Subcutaneous adipose tissue (tissue), 4 donors: ENCODE data around the gene GJB4. TPM values are rescaled to one million over a fixed set of nuclear protein-coding genes. Genes with fewer than 3 reads are reported as not detected.

ENCODE experiments used
- total RNA-seq, 4 donors: library from RNA; depleted of rRNA; stranded (reverse); fragments of >200 nt; gene quantifications; one replicate each; pipeline ENCODE4 v1.1.0, GENCODE V29; 2016
- TF ChIP-seq, protein P1 (sequence below): fragments of 450-650 bp; IDR thresholded peaks from one replicate; pipeline ENCODE4 v1.5.1; 2016; ENCODE audit warnings: low read depth, mild to moderate bottlenecking, control low read depth, antibody characterized with exemption, moderate library complexity

Gene GJB4
- total RNA-seq, 4 donors from 2014 or later: not detected

DNA sequence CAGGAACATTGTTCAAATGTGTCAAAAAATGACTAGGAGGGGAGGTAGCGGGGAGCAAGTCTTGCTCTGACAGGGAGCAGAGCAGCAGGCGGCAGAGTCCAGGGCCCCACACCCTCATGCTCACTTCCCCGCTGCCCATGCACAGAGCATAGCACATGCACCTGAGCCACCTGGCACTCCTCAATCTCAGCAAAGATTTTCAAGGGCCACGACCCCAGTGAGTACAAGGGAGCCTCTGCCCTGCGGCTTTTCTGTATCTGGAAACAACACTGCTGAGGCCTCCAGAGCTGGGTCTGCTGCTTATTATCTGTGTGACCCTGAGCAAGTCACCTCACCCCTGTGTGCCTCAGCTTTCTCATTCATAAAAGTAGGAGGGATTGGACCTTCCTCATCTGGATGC, 20.4 kb downstream of the GJB4 start:
- TF ChIP-seq, protein P1, sequence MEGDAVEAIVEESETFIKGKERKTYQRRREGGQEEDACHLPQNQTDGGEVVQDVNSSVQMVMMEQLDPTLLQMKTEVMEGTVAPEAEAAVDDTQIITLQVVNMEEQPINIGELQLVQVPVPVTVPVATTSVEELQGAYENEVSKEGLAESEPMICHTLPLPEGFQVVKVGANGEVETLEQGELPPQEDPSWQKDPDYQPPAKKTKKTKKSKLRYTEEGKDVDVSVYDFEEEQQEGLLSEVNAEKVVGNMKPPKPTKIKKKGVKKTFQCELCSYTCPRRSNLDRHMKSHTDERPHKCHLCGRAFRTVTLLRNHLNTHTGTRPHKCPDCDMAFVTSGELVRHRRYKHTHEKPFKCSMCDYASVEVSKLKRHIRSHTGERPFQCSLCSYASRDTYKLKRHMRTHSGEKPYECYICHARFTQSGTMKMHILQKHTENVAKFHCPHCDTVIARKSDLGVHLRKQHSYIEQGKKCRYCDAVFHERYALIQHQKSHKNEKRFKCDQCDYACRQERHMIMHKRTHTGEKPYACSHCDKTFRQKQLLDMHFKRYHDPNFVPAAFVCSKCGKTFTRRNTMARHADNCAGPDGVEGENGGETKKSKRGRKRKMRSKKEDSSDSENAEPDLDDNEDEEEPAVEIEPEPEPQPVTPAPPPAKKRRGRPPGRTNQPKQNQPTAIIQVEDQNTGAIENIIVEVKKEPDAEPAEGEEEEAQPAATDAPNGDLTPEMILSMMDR: no peak

DNA sequence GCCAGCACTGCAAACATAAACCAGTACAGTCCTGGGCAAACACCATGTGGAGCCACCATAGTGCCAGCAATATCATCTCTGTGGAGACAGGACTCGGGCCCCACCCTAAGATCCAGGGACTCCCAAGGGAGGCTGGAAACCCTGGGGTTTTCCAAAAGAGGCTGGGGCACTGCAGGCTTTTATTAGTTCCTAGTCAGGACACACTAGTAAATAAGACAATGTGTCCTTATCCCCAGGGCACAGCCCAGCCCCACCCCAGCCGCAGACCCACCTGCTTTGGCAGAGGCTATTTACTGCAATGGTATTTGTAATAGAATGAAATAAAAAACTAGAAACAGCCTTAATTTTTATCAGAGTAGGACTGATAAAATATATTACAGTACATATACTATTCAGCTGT, 21.0 kb downstream of the GJB4 start:
- TF ChIP-seq, protein P1: no peak

DNA sequence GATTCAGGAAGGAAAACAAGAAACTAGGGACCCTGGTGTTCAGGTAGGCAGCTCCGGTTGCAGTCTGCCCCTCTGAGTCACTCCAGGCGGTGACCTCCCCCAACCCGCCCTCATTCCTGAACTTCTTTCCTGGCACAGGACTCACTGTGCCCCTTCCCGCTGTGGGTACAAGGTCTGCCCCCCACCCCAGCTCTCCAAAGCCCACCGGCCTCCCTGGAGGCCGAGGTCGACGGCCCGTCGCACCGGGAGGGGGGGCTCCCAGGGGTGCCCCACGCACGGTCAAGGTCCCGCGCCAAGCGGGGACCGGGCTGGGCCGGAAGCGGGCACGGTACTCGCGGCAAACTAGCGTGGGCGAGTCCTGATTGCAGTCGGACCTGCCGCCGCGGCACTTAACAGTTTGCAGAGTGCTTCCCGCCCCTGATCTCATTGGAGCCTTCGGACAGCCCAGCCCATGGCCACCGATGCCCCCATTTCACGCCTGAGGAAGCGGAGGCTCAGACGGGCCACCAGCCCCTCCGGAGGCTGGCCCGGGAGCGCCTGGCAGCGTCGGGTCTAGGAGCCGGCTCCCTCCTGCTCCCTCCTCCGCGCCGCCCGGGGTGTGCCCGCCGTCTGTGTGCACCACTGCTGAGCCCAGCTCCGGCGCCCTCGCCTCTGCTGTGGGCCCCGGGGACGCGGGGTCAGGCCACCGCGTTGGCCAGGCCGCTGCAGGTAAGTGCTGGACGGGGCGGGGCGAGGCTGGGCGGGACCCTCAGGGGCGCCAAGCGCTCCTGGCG, 21.7 kb downstream of the GJB4 start, which contains the start of gene GJB3:
GJB3 (plus strand) TSS at position 144 of the 773 bp plus-strand sequence. CDS start 3,549 bp downstream, outside the sequence.
- TF ChIP-seq, protein P1: no peak

DNA sequence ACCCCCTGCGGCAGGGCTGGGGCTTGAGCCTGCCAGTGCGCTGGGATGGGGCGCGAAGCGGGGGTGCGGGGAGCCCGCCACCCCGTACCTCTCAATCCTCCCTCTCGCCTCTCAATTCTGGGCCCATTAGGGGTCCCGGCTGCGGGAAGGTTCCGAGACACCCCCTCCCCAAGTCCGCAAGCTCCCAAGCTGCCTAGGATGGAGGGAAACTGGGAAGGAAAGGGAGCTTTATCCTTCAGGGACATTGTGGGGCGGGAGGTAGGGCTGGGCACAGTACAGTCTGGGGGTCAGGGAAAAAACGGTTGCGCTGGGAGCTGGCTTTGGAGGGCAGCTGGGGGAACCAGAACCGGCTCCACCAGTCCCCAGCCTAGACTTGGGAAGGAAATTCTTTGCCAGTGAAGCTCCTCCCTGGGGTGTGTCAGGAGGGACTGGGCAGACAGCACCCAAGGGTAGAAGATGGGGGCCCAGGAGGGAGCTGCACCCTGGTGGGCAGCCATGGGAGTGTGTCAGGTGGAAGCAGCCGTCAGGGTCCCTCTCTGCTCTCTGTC, 22.4 kb downstream of the GJB4 start:
- TF ChIP-seq, protein P1: no peak

DNA sequence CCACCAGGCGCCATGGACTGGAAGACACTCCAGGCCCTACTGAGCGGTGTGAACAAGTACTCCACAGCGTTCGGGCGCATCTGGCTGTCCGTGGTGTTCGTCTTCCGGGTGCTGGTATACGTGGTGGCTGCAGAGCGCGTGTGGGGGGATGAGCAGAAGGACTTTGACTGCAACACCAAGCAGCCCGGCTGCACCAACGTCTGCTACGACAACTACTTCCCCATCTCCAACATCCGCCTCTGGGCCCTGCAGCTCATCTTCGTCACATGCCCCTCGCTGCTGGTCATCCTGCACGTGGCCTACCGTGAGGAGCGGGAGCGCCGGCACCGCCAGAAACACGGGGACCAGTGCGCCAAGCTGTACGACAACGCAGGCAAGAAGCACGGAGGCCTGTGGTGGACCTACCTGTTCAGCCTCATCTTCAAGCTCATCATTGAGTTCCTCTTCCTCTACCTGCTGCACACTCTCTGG, 25.2 kb downstream of the GJB4 start:
- TF ChIP-seq, protein P1: no peak

DNA sequence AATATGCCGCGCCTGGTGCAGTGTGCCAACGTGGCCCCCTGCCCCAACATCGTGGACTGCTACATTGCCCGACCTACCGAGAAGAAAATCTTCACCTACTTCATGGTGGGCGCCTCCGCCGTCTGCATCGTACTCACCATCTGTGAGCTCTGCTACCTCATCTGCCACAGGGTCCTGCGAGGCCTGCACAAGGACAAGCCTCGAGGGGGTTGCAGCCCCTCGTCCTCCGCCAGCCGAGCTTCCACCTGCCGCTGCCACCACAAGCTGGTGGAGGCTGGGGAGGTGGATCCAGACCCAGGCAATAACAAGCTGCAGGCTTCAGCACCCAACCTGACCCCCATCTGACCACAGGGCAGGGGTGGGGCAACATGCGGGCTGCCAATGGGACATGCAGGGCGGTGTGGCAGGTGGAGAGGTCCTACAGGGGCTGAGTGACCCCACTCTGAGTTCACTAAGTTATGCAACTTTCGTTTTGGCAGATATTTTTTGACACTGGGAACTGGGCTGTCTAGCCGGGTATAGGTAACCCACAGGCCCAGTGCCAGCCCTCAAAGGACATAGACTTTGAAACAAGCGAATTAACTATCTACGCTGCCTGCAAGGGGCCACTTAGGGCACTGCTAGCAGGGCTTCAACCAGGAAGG, 25.8 kb downstream of the GJB4 start:
- TF ChIP-seq, protein P1: no peak

DNA sequence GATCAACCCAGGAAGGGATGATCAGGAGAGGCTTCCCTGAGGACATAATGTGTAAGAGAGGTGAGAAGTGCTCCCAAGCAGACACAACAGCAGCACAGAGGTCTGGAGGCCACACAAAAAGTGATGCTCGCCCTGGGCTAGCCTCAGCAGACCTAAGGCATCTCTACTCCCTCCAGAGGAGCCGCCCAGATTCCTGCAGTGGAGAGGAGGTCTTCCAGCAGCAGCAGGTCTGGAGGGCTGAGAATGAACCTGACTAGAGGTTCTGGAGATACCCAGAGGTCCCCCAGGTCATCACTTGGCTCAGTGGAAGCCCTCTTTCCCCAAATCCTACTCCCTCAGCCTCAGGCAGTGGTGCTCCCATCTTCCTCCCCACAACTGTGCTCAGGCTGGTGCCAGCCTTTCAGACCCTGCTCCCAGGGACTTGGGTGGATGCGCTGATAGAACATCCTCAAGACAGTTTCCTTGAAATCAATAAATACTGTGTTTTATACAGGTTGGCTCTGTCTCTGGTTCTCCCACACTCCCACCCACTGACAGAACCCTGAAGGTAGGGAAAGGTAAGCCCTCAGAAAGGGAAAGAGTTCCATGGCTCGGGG, 26.4 kb downstream of the GJB4 start:
- TF ChIP-seq, protein P1: no peak
